HG02571 (cell line): Measurements from ENCODE around the gene NSMCE3.
A peak's percentile ranks its signal among the peaks of the same experiment; 100 is the strongest.

Experiments
- ATAC-seq: cut with Tn5 transposase; IDR thresholded peaks from one replicate; pipeline ENCODE4 v1.9.1; 2021; ENCODE audit warnings: mild to moderate bottlenecking, moderate library complexity; ENCODE audit not compliant: unreplicated experiment

The NSMCE3 gene

GRCh38 chr15:29269485-29270168, at the start of gene NSMCE3:
TSS of gene NSMCE3 (minus strand) at chr15:29269822. CDS start at chr15:29269705, 117 bp downstream.
- ATAC-seq = peak; percentile 83

DNA sequence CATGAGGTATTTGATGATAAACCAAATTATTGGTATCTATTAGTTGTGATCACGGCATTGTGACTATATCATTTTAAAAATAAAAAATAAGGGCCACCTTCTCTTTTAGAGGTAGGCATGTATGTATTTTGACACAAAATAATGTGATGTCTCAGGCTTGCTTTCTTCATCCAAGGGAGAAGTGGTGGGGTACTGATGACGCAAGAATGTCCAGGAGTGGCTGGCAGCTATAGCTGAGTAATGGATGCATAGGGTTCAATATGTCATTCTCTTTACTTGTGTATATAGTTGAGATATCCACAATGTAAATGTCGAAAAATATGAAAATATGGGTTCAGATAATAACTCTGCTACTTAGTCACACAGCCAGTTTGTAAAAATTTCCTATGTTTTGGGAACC, 46.8 kb upstream of the NSMCE3 start:
- no peak for ATAC-seq

DNA sequence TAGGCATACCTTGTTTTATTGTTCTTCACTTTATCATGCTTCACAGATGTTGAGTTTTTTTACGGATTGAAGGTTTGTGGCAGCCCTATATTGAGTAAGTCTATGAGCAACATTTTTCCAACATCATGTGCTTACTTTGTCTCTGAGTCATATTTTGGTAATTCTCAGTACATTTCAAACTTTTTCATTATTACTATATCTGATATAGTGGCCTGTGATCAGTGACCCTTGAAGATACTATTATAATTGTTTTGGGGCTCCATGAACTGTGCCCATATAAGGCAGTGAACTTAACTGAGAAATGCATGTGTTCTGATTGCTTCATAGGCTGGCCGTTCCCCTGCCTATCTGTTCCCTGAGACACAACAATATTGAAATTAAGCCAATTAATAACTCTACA, 42.8 kb upstream of the NSMCE3 start:
- no peak for ATAC-seq

DNA sequence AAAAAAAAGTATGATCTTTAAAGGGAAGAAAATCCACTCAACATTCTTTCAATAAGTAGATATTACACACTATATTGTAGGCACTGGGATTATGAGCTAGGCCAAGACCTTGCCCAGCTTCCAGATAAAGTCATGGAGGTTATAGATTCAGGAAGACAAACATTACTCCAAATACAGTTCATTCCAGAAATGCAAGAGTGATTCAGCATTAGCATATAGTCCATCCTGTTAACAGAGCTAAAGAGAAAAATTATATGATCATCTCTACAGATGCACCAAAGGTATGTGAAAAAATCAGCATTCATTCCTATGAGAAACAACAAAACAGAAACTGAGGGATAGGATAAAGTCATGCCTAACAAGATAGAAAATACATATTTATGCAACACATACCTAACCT, 42.1 kb upstream of the NSMCE3 start:
- ATAC-seq = no peak

DNA sequence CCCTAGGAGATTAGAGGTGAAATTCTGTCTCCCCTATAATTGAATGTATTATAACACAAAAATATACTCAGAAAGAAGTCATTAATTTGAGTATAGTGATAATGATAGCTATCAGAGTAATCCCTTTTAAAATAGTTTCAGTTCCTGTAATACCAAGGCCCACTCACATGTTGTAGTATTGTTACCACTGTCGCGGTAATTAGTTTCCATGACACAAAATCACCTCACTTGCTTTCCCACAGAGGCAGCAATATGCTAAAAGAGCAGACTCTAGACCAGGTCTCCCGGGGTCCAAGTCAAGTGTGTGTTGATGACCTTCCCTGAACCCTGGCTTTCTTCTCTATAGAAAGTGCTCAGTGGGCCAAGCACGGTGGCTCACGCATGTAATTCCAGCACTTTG, 39.5 kb upstream of the NSMCE3 start:
- no peak for ATAC-seq

GRCh38 chr15:29308299-29308698, 38.7 kb upstream of the NSMCE3 start:
- ATAC-seq = no peak

- no peak for ATAC-seq
Measured at GRCh38 chr15:29305556-29305955, 35.9 kb upstream of the NSMCE3 start.

- no peak for ATAC-seq
Measured at GRCh38 chr15:29302871-29303270, 33.2 kb upstream of the NSMCE3 start.

- no peak for ATAC-seq
Measured at GRCh38 chr15:29299784-29300183, 30.2 kb upstream of the NSMCE3 start.

- no peak for ATAC-seq
Measured at GRCh38 chr15:29299331-29299730, 29.7 kb upstream of the NSMCE3 start.

DNA sequence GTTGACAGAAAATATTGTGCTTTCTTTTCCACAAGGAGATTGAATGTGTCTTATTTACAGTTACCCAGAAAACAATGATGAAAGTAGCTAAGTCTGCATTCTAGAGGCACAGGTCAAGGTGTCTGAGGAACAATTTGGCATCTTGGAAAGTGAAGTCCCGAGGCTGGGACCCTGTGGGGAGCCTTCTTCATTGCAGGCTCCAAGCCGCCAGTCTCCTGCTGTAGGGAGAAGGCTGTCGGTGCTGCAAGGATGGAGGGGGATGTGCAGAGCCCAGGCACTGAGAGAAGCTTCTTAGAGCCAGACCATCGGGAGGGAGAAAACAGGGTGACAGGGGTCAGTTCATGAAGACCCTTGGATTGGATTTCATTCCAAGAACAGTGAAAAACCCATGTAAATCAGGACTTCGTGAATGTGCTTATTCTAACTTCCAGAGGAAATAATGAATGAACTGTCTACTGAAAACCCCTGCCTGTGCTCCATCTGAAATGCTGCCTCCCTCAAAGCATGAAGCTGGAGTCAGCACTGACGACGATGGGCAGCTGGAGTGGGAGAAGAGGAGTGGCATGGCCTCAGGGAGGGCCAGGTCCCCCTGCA, 25.2 kb upstream of the NSMCE3 start:
- ATAC-seq = no peak

- no peak for ATAC-seq
Measured at GRCh38 chr15:29291067-29291845, 21.6 kb upstream of the NSMCE3 start.

DNA sequence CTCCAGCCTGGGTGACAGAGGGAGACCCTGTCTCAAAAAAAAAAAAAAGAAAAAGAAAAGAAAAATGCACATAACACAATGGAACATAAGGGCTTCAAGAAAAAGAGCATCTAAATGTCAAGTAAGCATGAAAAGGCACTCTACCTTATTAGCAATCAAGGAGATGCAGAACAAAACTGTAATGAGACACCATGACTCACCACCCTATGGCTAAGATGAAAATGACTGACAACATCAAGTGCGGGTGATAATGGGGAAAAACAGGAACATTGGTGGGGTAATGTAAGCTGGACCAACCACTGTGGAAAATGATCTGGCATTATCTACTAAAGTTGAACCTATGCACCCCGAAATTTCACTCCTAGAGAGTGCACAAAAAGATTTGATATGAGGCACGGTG, 19.6 kb upstream of the NSMCE3 start:
- no peak for ATAC-seq

DNA sequence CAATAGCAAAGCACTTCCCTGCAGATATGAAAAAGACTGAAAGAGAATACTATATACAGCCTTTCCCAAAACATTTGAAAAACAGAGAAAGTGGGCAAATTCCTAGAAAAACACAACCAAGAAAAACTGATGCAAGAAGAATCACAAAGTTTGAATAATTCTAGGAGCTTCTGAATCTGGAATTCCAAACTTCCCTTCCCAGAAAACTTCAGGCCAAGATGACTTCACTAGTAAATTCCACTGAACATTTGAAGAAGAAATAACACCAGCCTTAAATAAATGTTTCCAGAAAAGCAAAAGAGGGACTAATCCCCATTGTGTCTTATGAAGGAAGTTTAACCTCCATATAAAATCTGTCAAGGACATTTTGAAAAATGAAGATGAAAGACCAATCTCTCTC, 15.8 kb upstream of the NSMCE3 start:
- no peak for ATAC-seq

DNA sequence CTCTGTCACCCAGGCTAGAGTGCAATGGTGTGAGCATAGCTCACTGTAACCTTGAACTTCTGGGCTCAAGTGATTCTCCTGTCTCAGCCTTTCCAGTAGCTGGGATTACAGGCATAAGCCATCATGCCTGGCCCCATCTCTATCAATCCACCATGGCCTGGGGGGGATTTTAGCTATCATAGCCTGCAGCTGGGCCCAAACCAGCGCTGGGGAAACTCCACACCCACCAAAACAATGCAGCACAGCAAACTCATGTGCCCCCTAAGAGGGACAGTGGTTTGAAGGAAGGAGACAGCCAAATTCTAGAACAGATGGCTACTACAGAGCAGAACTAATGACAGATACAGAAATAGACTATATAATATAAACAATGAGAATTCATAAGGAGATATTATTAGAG, 13.8 kb upstream of the NSMCE3 start:
- ATAC-seq = no peak

- no peak for ATAC-seq
Measured at GRCh38 chr15:29280514-29280913, 10.9 kb upstream of the NSMCE3 start.

DNA sequence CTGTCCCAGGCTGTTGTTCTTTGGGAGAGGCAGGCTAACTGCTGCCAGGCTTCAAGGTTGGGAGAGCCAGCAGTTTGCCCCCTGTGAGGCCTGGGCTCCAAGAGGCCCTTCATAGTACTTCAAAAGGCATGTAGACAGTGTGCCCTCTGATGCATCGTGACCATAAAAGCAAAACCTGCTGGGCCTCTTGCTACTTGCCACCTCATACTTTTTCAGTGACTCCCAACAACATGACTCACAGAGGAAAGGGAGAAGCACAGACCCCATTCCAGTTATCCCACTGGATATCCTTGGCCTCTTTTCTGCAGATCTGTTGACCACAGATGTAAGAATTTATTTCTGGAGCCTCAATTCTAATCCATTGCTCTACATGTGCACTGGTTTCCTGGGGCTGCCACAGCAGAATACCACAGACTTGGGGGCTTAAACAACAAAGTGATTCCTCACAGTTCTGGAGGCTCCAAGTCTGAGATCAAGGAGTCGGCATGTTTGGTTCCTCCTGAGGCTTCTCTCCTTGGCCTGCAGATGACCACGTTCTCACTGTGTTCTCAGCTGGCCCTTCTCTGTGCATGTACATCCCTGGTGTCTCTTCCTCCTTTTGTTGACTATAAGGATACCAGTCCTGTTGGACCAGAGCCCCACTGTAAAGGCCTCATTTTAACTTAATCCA, 8.9 kb upstream of the NSMCE3 start:
- no peak for ATAC-seq

GRCh38 chr15:29276366-29276765, 6.7 kb upstream of the NSMCE3 start:
- no peak for ATAC-seq

GRCh38 chr15:29275855-29276254, 6.2 kb upstream of the NSMCE3 start:
- no peak for ATAC-seq

GRCh38 chr15:29274946-29275345, 5.3 kb upstream of the NSMCE3 start:
- ATAC-seq = no peak

DNA sequence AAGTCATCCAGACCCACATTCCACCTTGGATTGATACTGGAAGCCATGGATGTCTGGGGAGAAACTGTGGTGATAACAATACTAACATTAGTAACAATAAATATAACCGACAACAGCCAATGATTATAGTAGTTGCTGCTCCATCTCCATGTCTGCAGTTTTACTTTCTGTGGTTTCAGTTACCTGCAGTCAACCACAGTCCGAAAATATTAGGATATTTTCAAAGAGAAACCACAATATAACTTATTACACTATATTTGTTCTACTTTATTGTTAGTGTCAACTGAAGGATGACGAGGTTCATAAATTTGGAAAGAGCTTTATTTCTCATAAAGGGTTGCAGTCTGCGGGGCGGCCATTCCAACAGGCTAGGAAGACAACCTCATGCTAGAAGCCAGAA, 2.6 kb upstream of the NSMCE3 start:
- ATAC-seq = no peak

DNA sequence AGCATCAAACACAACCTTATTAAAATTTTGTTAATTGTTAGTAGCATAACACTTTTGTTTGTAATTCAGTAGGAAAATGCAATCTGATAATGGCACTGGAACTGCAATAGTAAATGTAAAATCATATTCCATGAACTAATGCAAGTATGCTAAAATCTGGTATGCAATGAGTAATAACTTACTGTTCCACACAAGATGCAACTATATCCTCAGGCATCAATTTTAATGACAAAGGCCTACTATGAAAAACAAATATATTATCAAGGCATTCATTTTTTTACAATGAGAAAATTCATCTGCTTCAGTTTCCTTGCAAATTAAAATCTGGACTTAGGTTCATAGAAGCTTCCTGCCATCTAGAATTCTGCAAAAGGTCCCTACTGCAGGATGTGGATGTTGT, 1.4 kb upstream of the NSMCE3 start:
- ATAC-seq = no peak
